ENCODE measurements around the gene GALNT7.
"Not testable (repeated sequence)": the region's sequence is repeated elsewhere in the genome, so short reads cannot be mapped to it uniquely, and the experiment has no call there.

Gene GALNT7

DNA sequence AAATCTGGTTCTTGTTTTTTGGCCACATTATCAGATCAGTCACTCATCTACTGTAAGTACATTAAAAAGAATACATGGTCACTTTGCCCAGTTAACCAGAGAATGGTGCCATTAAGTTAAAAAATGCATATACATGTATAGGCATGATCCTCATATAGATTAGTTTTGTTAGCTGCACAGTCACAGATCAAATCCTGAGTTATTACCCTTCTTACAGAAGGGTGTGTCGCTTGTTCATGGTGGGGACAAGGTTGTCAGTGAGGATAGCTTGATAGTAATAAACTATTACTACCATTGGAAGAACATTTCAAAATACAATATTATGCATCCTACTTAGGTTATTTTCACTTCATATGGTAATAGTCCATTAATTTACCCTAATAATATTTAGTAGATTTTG, 48.5 kb downstream of the GALNT7 start:
- TF ChIP-seq, protein P1, sequence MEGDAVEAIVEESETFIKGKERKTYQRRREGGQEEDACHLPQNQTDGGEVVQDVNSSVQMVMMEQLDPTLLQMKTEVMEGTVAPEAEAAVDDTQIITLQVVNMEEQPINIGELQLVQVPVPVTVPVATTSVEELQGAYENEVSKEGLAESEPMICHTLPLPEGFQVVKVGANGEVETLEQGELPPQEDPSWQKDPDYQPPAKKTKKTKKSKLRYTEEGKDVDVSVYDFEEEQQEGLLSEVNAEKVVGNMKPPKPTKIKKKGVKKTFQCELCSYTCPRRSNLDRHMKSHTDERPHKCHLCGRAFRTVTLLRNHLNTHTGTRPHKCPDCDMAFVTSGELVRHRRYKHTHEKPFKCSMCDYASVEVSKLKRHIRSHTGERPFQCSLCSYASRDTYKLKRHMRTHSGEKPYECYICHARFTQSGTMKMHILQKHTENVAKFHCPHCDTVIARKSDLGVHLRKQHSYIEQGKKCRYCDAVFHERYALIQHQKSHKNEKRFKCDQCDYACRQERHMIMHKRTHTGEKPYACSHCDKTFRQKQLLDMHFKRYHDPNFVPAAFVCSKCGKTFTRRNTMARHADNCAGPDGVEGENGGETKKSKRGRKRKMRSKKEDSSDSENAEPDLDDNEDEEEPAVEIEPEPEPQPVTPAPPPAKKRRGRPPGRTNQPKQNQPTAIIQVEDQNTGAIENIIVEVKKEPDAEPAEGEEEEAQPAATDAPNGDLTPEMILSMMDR (IDR thresholded peaks at IDR 0.05; ENCODE audit: control extremely low read depth, extremely low read depth, low read depth, missing control alignments): no peak
- POLR2A ChIA-PET: no interaction called here
- CTCF ChIA-PET: interaction anchor here (0.6 to 1.6 kb wide), 3 partner anchors 13 to 15 kb away, joined by 3 to 11 read pairs (median 4); no protein-coding TSS in a partner anchor
- no peak for DNase-seq (ENCODE audit: extremely low spot score)

DNA sequence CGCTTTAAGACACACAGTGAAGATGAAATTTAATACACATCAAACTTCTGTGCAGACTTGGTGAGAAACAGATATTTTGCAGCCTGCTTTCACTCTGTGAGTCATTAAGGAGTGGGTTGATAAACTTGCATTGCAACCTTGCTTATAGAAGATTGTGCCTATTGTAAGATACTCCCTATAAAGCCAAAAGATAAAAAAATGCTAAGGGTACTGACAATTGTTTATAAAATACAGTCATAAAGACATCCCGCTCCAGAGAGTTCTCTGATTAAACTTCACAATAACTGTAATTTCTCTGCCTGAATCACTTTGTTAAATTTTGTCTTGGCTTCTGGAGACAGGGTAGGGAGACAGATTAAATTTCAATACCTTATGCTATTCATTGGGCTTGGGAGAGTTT, 49.1 kb downstream of the GALNT7 start:
- TF ChIP-seq, protein P1 (IDR thresholded peaks at IDR 0.05; ENCODE audit: control extremely low read depth, extremely low read depth, low read depth, missing control alignments): no peak
- ChIA-PET POLR2A (no interaction called here), CTCF (interaction anchor here (0.6 to 1.6 kb wide), 3 partner anchors 13 to 15 kb away, joined by 3 to 11 read pairs (median 4); no protein-coding TSS in a partner anchor)
- no peak for DNase-seq (ENCODE audit: extremely low spot score)

DNA sequence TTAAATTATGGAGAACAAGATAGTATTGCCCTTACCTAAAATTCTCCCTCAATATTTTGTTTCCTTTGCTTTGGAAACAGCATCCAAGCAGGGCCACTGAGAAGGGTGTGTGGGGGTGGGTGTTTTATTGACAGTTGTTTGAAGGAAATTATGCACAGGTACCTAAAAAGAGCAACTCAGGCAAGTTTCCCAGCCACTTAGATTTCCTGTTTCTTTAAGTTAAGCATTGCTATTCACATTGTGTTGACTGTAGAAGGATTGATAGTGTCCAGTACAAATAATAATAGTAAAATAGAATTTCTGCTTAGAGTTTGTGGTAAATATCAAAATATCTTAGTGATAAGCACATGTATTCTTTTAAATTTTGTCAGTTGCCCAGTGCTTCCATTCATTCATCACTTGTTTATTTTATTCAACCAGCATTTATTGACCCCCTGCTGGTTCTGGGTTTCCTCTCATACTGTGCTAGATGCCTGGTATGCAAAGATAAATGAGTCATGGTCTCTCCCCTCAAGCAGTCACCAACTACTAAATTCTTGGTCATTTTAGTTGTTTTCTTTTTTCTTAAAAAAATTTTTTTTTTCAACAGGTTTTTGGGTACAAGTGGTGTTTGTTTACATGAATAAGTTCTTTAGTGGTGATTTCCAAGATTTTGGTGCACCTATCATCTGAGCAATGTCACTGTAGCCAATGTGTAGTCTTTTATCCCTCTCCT, 50.0 kb downstream of the GALNT7 start:
- POLR2A ChIA-PET: no interaction called here
- no peak for DNase-seq (ENCODE audit: extremely low spot score)
- CTCF ChIA-PET: interaction anchor here (1.4 to 1.6 kb wide), 2 partner anchors 12 to 15 kb away, joined by 4 to 11 read pairs; no protein-coding TSS in a partner anchor
- TF ChIP-seq, protein P1 (IDR thresholded peaks at IDR 0.05; ENCODE audit: control extremely low read depth, extremely low read depth, low read depth, missing control alignments): no peak

GRCh38 chr4:173219126-173219437, 50.5 kb downstream of the GALNT7 start:
- POLR2A ChIA-PET; CTCF ChIA-PET; DNase-seq (ENCODE audit: extremely low spot score): not testable (repeated sequence)

DNA sequence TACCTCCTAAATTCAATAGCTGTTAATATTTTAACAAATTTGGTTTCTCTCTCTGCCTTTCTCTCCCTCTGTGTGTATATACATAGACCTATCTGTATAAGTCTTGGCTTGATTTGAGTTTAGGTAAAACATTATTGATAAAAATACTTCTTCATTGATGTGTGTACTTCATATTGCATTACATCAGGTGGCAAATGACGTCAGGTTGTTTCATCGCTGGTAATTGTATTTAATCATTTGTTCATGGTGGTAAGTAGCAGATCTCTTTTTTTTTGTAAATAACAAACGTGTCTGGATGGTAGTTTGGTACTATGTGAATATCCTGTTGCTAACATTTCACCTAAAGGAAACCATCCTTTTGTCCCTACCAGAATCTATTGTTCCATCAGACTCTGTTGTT, 55.1 kb downstream of the GALNT7 start:
- POLR2A ChIA-PET: interaction anchor here (0.6 kb wide), 1 partner anchor 21 kb away, joined by 3 read pairs; no protein-coding TSS in a partner anchor
- TF ChIP-seq, protein P1 (IDR thresholded peaks at IDR 0.05; ENCODE audit: control extremely low read depth, extremely low read depth, low read depth, missing control alignments): no peak
- CTCF ChIA-PET: interaction anchor here (0.9 to 1.8 kb wide), 6 partner anchors 8 to 34 kb away, joined by 3 to 5 read pairs (median 3); no protein-coding TSS in a partner anchor
- no peak for DNase-seq (ENCODE audit: extremely low spot score)

DNA sequence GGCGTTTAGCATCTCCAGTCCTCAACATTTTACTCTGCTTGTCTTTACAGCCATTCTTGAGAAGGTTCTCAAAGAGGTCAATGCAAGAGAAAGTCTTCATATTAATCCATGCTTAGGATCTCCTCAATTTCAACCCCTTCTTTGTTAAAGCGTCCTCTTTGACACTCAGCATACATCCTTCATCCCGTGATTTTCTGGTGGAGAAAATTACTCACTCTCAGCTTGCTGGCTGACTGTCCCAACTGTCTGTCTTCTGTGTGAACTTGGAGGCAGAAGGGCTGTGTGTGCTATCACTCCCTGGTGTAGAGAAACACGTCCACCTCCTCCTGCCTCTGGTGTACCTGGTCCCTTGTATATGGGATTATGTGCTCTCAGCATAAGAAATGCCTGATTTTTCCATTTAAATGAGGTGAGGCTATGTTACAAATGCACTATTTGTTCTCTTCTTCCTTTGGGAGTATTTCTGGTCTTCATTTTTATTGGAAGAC, 57.8 kb downstream of the GALNT7 start:
- TF ChIP-seq, protein P1 (IDR thresholded peaks at IDR 0.05; ENCODE audit: control extremely low read depth, extremely low read depth, low read depth, missing control alignments): no peak
- ChIA-PET CTCF (no interaction called here), POLR2A (no interaction called here)
- no peak for DNase-seq (ENCODE audit: extremely low spot score)

DNA sequence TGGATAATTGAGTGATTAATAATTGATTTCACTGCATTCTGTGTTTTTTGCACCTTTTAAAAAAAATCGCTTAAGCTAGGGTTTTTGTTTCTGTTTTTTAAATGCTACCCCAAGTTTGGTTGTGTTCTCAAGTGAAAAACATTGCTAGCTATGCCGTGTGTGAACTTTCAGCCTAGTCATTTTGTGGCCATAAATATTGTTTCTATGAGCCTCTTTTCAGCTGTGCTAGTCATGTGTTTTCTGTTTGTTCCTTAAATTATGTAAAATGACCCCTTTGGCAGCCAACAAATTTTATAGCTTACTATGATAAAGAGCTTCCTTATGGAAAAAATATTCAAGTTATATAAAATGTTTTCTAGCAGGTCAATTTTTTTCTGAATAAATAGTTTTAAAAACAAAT, 59.1 kb downstream of the GALNT7 start:
- TF ChIP-seq, protein P1 (IDR thresholded peaks at IDR 0.05; ENCODE audit: control extremely low read depth, extremely low read depth, low read depth, missing control alignments): no peak
- DNase-seq (ENCODE audit: extremely low spot score): no peak
- ChIA-PET CTCF (interaction anchor here (0.9 to 1.5 kb wide), 3 partner anchors 10 to 30 kb away, joined by 3 to 9 read pairs (median 4); no protein-coding TSS in a partner anchor), POLR2A (no interaction called here)
